Measurements from ENCODE around the gene ARHGEF19. TPM values are rescaled to one million over a fixed set of nuclear protein-coding genes. Genes with fewer than 3 reads are reported as not detected.

The ARHGEF19 gene
- total and polyA plus RNA-seq, 9 of the 15 experiments (the other 6 are each of a cell fraction or from before 2014, with no cell fraction given) = 0.73 to 21.0 (median 5.2) TPM

DNA sequence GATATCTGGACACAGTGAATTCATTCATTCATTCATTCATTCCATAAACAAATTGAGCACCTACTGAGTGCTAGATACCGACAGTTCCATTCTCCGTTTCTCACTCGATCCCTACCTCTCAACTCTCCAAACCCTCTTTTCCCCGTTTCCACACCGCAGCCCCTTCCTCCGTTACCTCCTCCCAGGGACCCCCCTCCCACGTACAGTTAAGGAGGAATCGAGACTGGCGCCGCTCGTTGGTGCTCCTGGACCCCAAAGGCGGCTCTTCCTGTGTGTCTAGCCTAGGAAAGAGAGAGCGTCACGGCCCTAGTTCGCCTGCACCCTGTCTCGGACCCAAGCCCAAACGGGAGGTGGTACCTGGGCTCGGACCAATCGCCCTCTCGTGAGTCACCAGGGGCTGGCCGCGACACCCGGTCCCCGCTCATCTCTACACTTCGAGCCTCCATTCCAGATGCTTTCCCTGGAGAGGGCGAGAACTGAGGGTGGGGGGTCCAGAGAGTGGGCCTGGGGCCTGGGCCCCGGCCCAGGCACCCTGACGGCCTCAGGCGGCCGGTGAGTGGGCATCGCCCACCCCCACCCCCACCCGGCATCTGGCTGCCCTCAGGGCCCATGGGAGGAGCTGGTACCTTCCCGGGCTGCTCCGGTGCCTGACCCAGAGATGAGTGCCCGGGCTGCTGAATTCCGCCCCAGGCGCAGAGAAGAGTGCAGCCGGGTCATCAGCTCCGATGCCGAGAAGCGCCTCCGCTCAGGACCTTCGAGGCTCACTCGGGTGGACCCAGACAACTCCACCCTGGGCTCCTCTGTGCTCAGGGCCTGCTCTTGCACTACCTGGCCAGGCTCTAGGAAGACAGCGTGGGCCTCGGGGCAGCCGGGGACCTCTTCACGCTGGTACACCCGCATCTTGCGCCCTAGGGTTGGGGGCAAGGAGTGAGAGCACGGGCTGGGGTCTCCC, 4.9 kb downstream of the ARHGEF19 start (continued):
- TF ChIP-seq, protein P1, sequence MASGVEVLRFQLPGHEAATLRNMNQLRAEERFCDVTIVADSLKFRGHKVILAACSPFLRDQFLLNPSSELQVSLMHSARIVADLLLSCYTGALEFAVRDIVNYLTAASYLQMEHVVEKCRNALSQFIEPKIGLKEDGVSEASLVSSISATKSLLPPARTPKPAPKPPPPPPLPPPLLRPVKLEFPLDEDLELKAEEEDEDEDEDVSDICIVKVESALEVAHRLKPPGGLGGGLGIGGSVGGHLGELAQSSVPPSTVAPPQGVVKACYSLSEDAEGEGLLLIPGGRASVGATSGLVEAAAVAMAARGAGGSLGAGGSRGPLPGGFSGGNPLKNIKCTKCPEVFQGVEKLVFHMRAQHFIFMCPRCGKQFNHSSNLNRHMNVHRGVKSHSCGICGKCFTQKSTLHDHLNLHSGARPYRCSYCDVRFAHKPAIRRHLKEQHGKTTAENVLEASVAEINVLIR (CRISPR knock-in tag; IDR thresholded peaks at IDR 0.05) = no peak
- TF ChIP-seq, protein P2, sequence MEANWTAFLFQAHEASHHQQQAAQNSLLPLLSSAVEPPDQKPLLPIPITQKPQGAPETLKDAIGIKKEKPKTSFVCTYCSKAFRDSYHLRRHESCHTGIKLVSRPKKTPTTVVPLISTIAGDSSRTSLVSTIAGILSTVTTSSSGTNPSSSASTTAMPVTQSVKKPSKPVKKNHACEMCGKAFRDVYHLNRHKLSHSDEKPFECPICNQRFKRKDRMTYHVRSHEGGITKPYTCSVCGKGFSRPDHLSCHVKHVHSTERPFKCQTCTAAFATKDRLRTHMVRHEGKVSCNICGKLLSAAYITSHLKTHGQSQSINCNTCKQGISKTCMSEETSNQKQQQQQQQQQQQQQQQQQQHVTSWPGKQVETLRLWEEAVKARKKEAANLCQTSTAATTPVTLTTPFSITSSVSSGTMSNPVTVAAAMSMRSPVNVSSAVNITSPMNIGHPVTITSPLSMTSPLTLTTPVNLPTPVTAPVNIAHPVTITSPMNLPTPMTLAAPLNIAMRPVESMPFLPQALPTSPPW (CRISPR knock-in tag; IDR thresholded peaks at IDR 0.05) = peak; percentile 29
- TF ChIP-seq CBFA2T3 (IDR thresholded peaks at IDR 0.05) (no peak), ZNF143 (CRISPR knock-in tag; IDR thresholded peaks at IDR 0.05) (no peak), ZNF408 (CRISPR knock-in tag; IDR thresholded peaks at IDR 0.05; ENCODE audit: low read depth) (no peak), NONO (IDR thresholded peaks at IDR 0.05; ENCODE audit: low read depth in 2 of 2, low read length in 1 of 2) (no peak), TOE1 (IDR thresholded peaks at IDR 0.05; ENCODE audit: borderline replicate concordance) (no peak; the same call in 1 of the 2 replicates), TOE1 (CRISPR knock-in tag; IDR thresholded peaks at IDR 0.05; ENCODE audit: borderline replicate concordance, low read depth) (no peak), CBX1 (IDR thresholded peaks at IDR 0.05; ENCODE audit: low read depth) (no peak), PHF21A (IDR thresholded peaks at IDR 0.05; ENCODE audit: borderline replicate concordance, low read depth) (no peak), ZNF644 (tag; IDR thresholded peaks at IDR 0.05; ENCODE audit: low read depth) (no peak), ARHGAP35 (IDR thresholded peaks at IDR 0.05; ENCODE audit: partially characterized antibody) (no peak), BCL6 (CRISPR knock-in tag; IDR thresholded peaks at IDR 0.05) (no peak), BRD4 (IDR thresholded peaks at IDR 0.05) (no peak), CSDE1 (IDR thresholded peaks at IDR 0.05) (no peak), ATF1 (CRISPR knock-in tag; IDR thresholded peaks at IDR 0.05) (no peak), ATF1 (tag; IDR thresholded peaks at IDR 0.05) (peak; percentile 24; the same call in 1 of the 2 replicates), TAF1 (IDR thresholded peaks at IDR 0.05; ENCODE audit: control insufficient read depth, extremely low read depth, insufficient read depth, low read length, severe bottlenecking) (no peak), SMARCA5 (IDR thresholded peaks at IDR 0.05) (peak; percentile 79), ZNF584 (CRISPR knock-in tag; IDR thresholded peaks at IDR 0.05; ENCODE audit: low read depth) (no peak), HLTF (IDR thresholded peaks at IDR 0.05) (no peak)
- TF ChIP-seq, protein P3, sequence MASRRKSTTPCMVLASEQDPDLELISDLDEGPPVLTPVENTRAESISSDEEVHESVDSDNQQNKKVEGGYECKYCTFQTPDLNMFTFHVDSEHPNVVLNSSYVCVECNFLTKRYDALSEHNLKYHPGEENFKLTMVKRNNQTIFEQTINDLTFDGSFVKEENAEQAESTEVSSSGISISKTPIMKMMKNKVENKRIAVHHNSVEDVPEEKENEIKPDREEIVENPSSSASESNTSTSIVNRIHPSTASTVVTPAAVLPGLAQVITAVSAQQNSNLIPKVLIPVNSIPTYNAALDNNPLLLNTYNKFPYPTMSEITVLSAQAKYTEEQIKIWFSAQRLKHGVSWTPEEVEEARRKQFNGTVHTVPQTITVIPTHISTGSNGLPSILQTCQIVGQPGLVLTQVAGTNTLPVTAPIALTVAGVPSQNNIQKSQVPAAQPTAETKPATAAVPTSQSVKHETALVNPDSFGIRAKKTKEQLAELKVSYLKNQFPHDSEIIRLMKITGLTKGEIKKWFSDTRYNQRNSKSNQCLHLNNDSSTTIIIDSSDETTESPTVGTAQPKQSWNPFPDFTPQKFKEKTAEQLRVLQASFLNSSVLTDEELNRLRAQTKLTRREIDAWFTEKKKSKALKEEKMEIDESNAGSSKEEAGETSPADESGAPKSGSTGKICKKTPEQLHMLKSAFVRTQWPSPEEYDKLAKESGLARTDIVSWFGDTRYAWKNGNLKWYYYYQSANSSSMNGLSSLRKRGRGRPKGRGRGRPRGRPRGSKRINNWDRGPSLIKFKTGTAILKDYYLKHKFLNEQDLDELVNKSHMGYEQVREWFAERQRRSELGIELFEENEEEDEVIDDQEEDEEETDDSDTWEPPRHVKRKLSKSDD (conservative IDR thresholded peaks at IDR 0.05; ENCODE audit: low read length) = no peak

All from K562 (cell line).